Thoracic aorta (tissue), 2 donors: ENCODE data around the gene FBXW7. TPM values are rescaled to one million over a fixed set of nuclear protein-coding genes. Genes with fewer than 3 reads are reported as not detected.

Source experiments
- ATAC-seq: fragments of 150-250 bp; one replicate; pipeline ENCODE4 v1.8.0; 2017; ENCODE audit warnings: low read depth; ENCODE audit not compliant: insufficient number of reproducible peaks, low FRiP score
- DNase-seq: peaks from one replicate; pipeline ENCODE4 v3.0.0-alpha.2; 2020; ENCODE audit warnings: low spot score
- H3K27ac ChIP-seq, 2 donors: fragments of 200-600 bp; sonication (generic); 1 replicate in 1 of 2; 2 replicates in 1 of 2; pipeline ENCODE4 v1.5.1; 2016; ENCODE audit warnings: mild to moderate bottlenecking in 2 of 2, moderate library complexity in 2 of 2
- H3K27me3 ChIP-seq: fragments of 200-600 bp; sonication (generic); replicated peaks from 2 replicates; pipeline ENCODE4 v1.6.0; 2016; ENCODE audit warnings: mild to moderate bottlenecking; ENCODE audit not compliant: insufficient read depth
- H3K36me3 ChIP-seq: fragments of 200-600 bp; sonication (generic); one replicate; pipeline ENCODE4 v1.5.1; 2016
- H3K4me1 ChIP-seq, 2 donors: fragments of 200-600 bp; sonication (generic); 1 replicate in 1 of 2; 2 replicates in 1 of 2; pipeline versions ENCODE4 v1.5.1 to v1.6.0; 2016; ENCODE audit warnings: low read depth in 2 of 2, mild to moderate bottlenecking in 1 of 2; ENCODE audit not compliant: control insufficient read depth in 1 of 2
- H3K4me3 ChIP-seq: fragments of 200-600 bp; sonication (generic); 2 replicates; pipeline ENCODE4 v1.5.1; 2016; ENCODE audit warnings: mild to moderate bottlenecking
- H3K9me3 ChIP-seq: fragments of 200-600 bp; sonication (generic); 2 replicates; pipeline ENCODE4 v1.5.1; 2016
- total RNA-seq, 2 donors: library from RNA; depleted of rRNA; stranded (reverse); fragments of >200 nt; gene quantifications; one replicate each; pipeline versions ENCODE4 v1.1.0 to v1.2.3, GENCODE V29; 2016
- TF ChIP-seq, protein P1 (sequence below): fragments of 200-600 bp; sonication (generic); IDR thresholded peaks from one replicate; pipeline ENCODE4 v1.5.1; 2019; ENCODE audit warnings: antibody characterized with exemption

Gene FBXW7
- total RNA-seq, 2 donors from 2014 or later: 31.5 to 92.6 TPM

DNA sequence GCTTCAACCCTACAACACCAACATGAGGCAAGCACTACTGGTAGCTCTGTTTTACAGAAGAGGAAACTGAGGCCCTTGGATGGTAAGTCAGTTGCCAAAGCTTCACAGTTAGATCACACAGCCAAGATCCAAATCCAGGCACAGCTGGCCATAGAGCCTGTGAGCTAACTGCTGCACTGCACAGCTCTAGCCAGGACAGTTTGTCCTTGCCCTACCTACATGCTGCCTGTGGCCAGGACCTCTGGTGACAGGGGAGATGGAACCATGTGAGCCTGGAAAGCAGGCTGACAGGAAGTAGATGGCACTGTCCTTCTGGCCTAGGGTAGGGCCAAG lies 257.8 kb downstream of the FBXW7 start:
- Histone ChIP-seq H3K36me3 (no peaks in the 10 kb centered on the region), H3K4me1 (no peaks in the 10 kb centered on the region), H3K27ac (no peak overlapping the region), H3K9me3 (no peaks in the 10 kb centered on the region), H3K4me3 (no peak overlapping the region), H3K27me3 (no peaks in the 10 kb centered on the region)
- DNase-seq (no peak), ATAC-seq (no peak)
- TF ChIP-seq, protein P1, sequence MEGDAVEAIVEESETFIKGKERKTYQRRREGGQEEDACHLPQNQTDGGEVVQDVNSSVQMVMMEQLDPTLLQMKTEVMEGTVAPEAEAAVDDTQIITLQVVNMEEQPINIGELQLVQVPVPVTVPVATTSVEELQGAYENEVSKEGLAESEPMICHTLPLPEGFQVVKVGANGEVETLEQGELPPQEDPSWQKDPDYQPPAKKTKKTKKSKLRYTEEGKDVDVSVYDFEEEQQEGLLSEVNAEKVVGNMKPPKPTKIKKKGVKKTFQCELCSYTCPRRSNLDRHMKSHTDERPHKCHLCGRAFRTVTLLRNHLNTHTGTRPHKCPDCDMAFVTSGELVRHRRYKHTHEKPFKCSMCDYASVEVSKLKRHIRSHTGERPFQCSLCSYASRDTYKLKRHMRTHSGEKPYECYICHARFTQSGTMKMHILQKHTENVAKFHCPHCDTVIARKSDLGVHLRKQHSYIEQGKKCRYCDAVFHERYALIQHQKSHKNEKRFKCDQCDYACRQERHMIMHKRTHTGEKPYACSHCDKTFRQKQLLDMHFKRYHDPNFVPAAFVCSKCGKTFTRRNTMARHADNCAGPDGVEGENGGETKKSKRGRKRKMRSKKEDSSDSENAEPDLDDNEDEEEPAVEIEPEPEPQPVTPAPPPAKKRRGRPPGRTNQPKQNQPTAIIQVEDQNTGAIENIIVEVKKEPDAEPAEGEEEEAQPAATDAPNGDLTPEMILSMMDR: no peak

DNA sequence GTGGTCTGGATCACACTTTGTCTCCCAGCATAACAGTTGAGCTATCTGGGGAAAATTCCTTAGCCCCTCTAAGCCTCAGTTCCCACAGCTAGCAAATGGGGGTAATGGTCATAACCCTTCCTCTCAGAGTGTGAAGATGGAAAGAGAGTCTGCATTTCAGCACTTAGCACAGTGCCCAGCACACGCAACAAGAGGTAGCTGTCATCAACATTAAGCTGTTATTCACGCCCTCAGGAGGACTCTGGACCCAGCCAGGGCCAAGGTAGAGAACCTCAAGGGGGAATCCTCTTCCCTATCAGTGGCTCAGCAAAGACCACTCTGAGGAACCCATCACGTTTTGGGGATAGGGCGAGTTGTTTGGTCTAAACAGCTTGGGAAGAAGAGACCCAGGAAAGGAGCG lies 258.6 kb downstream of the FBXW7 start:
- H3K4me3 ChIP-seq: no peak overlapping the region
- DNase-seq: no peak
- H3K27ac ChIP-seq: no peak overlapping the region
- H3K4me1 ChIP-seq: no peaks in the 10 kb centered on the region
- ATAC-seq: no peak
- no peaks in the 10 kb centered on the region for H3K36me3 ChIP-seq
- no peaks in the 10 kb centered on the region for H3K9me3 ChIP-seq
- H3K27me3 ChIP-seq: no peaks in the 10 kb centered on the region
- TF ChIP-seq, protein P1: no peak

DNA sequence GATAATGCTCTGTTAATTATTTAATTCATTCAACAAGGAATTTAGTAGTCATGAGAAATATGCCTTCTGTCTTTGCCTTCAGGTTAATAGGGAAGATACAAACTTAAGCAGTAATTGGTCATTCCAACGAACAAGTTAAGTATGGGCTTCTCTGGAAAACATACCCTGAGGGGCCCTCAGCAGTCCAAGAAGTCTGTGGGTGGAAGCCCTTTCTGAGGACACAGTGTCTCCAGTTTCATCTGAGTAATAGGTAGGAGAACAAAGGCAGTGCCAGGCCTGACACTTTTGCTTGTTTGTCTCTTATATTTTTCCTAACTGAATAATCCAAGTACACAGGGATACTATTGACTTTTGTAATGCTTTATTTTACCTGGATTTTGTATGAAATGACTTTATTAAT lies 262.5 kb downstream of the FBXW7 start:
- TF ChIP-seq, protein P1: no peak
- no peaks in the 10 kb centered on the region for H3K9me3 ChIP-seq
- no peaks in the 10 kb centered on the region for H3K27me3 ChIP-seq
- ATAC-seq: no peak
- no peak for DNase-seq
- H3K27ac ChIP-seq: no peak overlapping the region
- H3K4me3 ChIP-seq: no peak overlapping the region
- no peaks in the 10 kb centered on the region for H3K4me1 ChIP-seq
- H3K36me3 ChIP-seq: no peaks in the 10 kb centered on the region

Other genes starting within 250 kb of the FBXW7 start
- 1 to 10 TPM; 1.3 to 1.6 TPM for gene TMEM154, start 143.9 kb upstream of the FBXW7 start, total RNA-seq
- gene TIGD4, start 243.6 kb upstream of the FBXW7 start, total RNA-seq: under 1 TPM in 1 of 2 donors, not detected in 1; 0.49 TPM
- gene ARFIP1, start 243.9 kb upstream of the FBXW7 start, total RNA-seq: 10 to 100 TPM; 24.0 to 39.0 TPM